Natural killer cell (primary cell): Measurements from ENCODE around the gene MED27. TPM values are rescaled to one million over a fixed set of nuclear protein-coding genes. Genes with fewer than 3 reads are reported as not detected.

ENCODE experiments used
- ATAC-seq, 3 donors: fragments of 150-1000 bp in 2 of 3; fragments of 200-7000 bp in 1 of 3; cut with Tn5 transposase; 1 replicate in 1 of 3; 2 replicates in 2 of 3; pipeline ENCODE4 v1.10.0; 2021; ENCODE audit warnings: mild to moderate bottlenecking in 2 of 3, moderate library complexity in 2 of 3
- DNase-seq, 2 donors: peaks; one replicate each; pipeline versions ENCODE4 v3.0.0 to v3.0.0-alpha.2; 2013 to 2021; ENCODE audit warnings: mixed read lengths in 1 of 2
- H3K27ac ChIP-seq: one replicate; pipeline ENCODE4 v1.5.1; 2013; ENCODE audit warnings: mild to moderate bottlenecking, low read length
- H3K27me3 ChIP-seq: one replicate; pipeline ENCODE4 v1.6.1; 2013; ENCODE audit warnings: low read length; ENCODE audit not compliant: control insufficient read depth, insufficient read depth
- H3K36me3 ChIP-seq: one replicate; pipeline ENCODE4 v1.6.1; 2013; ENCODE audit warnings: low read length; ENCODE audit not compliant: control insufficient read depth, insufficient read depth
- H3K4me1 ChIP-seq: one replicate; pipeline ENCODE4 v1.6.1; 2013; ENCODE audit warnings: low read length; ENCODE audit not compliant: control insufficient read depth, insufficient read depth
- H3K4me3 ChIP-seq: one replicate; pipeline ENCODE4 v1.5.1; 2013; ENCODE audit warnings: low read length
- H3K9me3 ChIP-seq: one replicate; pipeline ENCODE4 v1.6.1; 2013; ENCODE audit warnings: low read length; ENCODE audit not compliant: control insufficient read depth, insufficient read depth
- H3K27ac Mint-ChIP-seq, 2 donors: one replicate each; pipeline ENCODE4 v1.8.0; 2022; ENCODE audit warnings: mild to moderate bottlenecking in 2 of 2, mixed read lengths in 2 of 2, moderate library complexity in 1 of 2
- H3K27me3 Mint-ChIP-seq, 2 donors: one replicate each; pipeline ENCODE4 v1.8.0; 2022; ENCODE audit warnings: low read depth in 2 of 2, mixed read lengths in 2 of 2
- H3K36me3 Mint-ChIP-seq: one replicate; pipeline ENCODE4 v1.8.0; 2022; ENCODE audit warnings: mixed read lengths
- H3K4me1 Mint-ChIP-seq, 2 donors: one replicate each; pipeline ENCODE4 v1.8.0; 2022; ENCODE audit warnings: mixed read lengths in 2 of 2
- H3K4me3 Mint-ChIP-seq: one replicate; pipeline ENCODE4 v1.8.0; 2022; ENCODE audit warnings: mild to moderate bottlenecking, moderate library complexity, mixed read lengths
- H3K9me3 Mint-ChIP-seq, 2 donors: one replicate each; pipeline ENCODE4 v1.8.0; 2022; ENCODE audit warnings: mixed read lengths in 2 of 2
- WGBS: methylation state at CpG from one replicate; pipeline ENCODE4 v1.1.7; 2013; ENCODE audit warnings: missing lambda C conversion rate; ENCODE audit not compliant: insufficient coverage; 5-methylcytosine and 5-hydroxymethylcytosine counted together
- intact Hi-C: fragments of 100-400 bp; cut with micrococcal nuclease; formaldehyde crosslinking; loops from one replicate; pipeline ENCODE4 v1.14.2; 2022
- total RNA-seq, 4 donors: library from RNA; stranded (reverse); fragments of 120-200 nt in 1 of 4; gene quantifications; one replicate each; pipeline versions ENCODE4 v1.2.3 to v1.2.4, GENCODE V29; 2013 to 2022
- TF ChIP-seq, protein P1 (sequence below): fragments of 200-600 bp; IDR thresholded peaks from one replicate; pipeline ENCODE4 v1.8.0; 2022; ENCODE audit warnings: antibody characterized with exemption

The MED27 gene, protein sequence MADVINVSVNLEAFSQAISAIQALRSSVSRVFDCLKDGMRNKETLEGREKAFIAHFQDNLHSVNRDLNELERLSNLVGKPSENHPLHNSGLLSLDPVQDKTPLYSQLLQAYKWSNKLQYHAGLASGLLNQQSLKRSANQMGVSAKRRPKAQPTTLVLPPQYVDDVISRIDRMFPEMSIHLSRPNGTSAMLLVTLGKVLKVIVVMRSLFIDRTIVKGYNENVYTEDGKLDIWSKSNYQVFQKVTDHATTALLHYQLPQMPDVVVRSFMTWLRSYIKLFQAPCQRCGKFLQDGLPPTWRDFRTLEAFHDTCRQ
- 10 to 100 TPM; 24.4 to 27.3 (median 26.9) TPM for total RNA-seq
- total RNA-seq (2013): 22.2 TPM

DNA sequence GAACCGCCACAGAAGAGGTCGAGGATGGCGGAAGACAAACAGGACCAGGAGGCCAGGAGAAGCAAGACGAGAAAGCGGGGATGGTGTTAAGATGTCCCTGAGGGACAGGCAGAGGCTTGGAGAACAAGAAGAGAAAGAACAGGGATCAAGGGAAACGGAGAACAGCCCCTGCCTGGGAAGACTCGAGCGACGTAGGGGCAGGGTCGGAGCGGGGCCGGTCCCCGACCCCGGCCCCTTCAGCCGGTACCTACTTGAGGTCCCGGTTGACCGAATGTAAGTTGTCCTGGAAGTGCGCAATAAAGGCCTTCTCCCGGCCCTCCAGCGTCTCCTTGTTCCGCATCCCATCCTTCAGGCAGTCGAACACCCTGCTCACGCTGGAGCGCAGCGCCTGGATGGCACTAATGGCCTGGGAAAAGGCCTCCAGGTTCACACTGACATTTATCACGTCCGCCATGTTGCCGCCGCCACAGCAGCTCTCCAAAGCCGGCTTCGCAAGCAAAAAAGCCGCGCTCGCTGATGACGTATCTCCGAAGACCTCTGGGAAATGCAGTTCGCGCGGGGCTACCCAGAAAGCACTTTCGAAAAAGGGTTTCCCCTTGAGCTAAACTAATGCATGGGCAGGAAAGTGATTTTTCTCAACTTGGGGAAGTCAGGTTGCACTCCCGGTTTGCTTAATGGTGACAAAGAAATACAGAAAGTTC lies at the start of gene MED27:
Gene MED27, minus strand, starts transcription at position 477 of the 701 bp plus-strand sequence. Its CDS starts 23 bp downstream, at position 454.
- H3K4me3 Mint-ChIP-seq: peak within 1 kb of the TSS; percentile 98
- ATAC-seq (peak; percentile 96 to 98 (median 97)), DNase-seq (peak; percentile 93 to 97)
- peaks cover 6% of the 10 kb centered on the region for H3K36me3 Mint-ChIP-seq
- WGBS: under 1% methylated on average over 41 of the region's 41 CpGs
- H3K9me3 ChIP-seq: no peaks in the 10 kb centered on the region
- peak within 1 kb of the TSS; percentile 87 to 90 for H3K27ac Mint-ChIP-seq
- peaks cover 35% of the 10 kb centered on the region in 2 donors for H3K4me1 Mint-ChIP-seq
- intact Hi-C loops: loop anchor here (2.0 kb wide), 1 partner anchor 83 kb away; the partner anchor contains the start of gene NTNG2
- TF ChIP-seq, protein P1, sequence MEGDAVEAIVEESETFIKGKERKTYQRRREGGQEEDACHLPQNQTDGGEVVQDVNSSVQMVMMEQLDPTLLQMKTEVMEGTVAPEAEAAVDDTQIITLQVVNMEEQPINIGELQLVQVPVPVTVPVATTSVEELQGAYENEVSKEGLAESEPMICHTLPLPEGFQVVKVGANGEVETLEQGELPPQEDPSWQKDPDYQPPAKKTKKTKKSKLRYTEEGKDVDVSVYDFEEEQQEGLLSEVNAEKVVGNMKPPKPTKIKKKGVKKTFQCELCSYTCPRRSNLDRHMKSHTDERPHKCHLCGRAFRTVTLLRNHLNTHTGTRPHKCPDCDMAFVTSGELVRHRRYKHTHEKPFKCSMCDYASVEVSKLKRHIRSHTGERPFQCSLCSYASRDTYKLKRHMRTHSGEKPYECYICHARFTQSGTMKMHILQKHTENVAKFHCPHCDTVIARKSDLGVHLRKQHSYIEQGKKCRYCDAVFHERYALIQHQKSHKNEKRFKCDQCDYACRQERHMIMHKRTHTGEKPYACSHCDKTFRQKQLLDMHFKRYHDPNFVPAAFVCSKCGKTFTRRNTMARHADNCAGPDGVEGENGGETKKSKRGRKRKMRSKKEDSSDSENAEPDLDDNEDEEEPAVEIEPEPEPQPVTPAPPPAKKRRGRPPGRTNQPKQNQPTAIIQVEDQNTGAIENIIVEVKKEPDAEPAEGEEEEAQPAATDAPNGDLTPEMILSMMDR: no peak
- no peaks in the 10 kb centered on the region for H3K9me3 Mint-ChIP-seq
- peak within 1 kb of the TSS; percentile 60 for H3K27ac ChIP-seq
- H3K36me3 ChIP-seq: peaks cover 17% of the 10 kb centered on the region
- peaks cover 14% of the 10 kb centered on the region for H3K4me1 ChIP-seq
- peaks cover 3 to 9% of the 10 kb centered on the region in 2 donors for H3K27me3 Mint-ChIP-seq
- no peaks in the 10 kb centered on the region for H3K27me3 ChIP-seq
- H3K4me3 ChIP-seq: peak within 1 kb of the TSS; percentile 83

DNA sequence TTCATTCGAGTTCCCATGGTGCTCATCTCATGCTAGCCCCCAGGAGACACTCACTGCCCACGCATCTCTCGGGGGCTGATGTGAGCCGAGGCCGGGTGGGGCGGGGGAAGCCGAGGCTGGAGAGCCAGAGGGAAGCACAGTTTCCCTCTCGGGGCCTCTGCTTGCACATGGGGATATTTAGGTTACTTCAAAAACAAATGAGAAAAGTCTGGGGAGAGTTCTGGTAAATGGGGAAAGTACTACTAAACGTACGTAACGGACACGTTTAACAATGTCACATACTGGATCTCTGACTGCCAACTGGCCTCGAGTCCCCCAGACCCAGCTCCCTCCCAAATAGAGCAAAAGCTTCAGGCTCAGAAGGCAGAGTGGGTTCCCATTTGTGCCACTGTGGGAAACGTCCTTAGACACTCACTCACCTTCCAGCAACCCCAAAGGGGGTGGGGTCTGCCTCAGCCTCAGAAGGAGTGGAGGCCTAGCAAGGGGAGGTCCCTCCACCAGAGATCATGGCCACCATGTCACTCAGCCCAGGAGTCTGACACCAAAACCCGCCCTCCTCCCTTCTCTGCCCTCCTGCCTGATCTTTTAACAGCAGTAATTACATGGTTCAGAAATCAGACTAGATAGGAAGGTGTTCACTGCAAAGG lies 48.3 kb upstream of the MED27 start:
- WGBS: 77% methylated on average over 15 of the region's 15 CpGs
- no peak overlapping the region for H3K4me3 ChIP-seq
- H3K9me3 ChIP-seq: no peaks in the 10 kb centered on the region
- H3K4me3 Mint-ChIP-seq: no peak overlapping the region
- TF ChIP-seq, protein P1: no peak
- peaks cover 8 to 9% of the 10 kb centered on the region in 2 donors for H3K4me1 Mint-ChIP-seq
- H3K4me1 ChIP-seq: no peaks in the 10 kb centered on the region
- H3K27me3 ChIP-seq: peaks cover 13% of the 10 kb centered on the region
- H3K36me3 Mint-ChIP-seq: no peaks in the 10 kb centered on the region
- DNase-seq (no peak), ATAC-seq (no peak)
- no peak overlapping the region for H3K27ac ChIP-seq
- no peaks in the 10 kb centered on the region for H3K9me3 Mint-ChIP-seq
- peaks cover 44 to 57% of the 10 kb centered on the region in 2 donors for H3K27me3 Mint-ChIP-seq
- intact Hi-C loops: no loop called here
- no peaks in the 10 kb centered on the region for H3K36me3 ChIP-seq
- no peak overlapping the region for H3K27ac Mint-ChIP-seq

DNA sequence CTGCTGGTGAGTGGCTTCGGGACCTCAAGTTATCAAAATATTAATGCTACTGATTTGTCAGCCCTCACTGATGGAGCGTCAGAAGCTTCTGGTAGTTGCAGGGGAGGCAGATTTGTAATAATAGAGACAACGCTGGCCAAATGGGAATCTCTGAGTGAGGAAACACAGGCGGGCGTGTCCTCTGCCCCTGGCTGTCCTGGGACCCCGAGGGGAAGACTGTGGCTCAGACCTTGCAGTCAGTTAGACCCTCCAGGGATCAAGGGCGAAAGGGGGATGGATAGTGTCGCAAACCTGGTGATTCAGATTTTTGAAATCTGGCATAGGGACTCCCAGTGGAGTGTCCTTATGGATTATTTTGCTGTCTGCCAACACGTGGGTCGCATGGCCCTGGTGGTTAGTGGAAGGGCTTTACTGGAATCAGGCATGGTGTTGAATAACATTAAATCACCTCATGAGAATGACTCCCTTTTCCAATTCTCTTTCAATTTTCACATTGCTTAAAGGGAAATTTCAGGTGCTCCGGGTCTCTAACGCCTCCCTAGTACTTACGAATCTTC lies 47.1 kb upstream of the MED27 start:
- H3K27ac ChIP-seq: no peak overlapping the region
- Mint-ChIP-seq H3K9me3 (no peaks in the 10 kb centered on the region), H3K4me1 (peaks cover 8 to 9% of the 10 kb centered on the region in 2 donors), H3K27me3 (peaks cover 51 to 57% of the 10 kb centered on the region in 2 donors), H3K27ac (no peak overlapping the region), H3K4me3 (no peak overlapping the region), H3K36me3 (no peaks in the 10 kb centered on the region)
- intact Hi-C loops: no loop called here
- DNase-seq: no peak
- 66% methylated on average over 13 of the region's 13 CpGs for WGBS
- TF ChIP-seq, protein P1: no peak
- no peaks in the 10 kb centered on the region for H3K36me3 ChIP-seq
- no peaks in the 10 kb centered on the region for H3K4me1 ChIP-seq
- no peak for ATAC-seq
- H3K4me3 ChIP-seq: no peak overlapping the region
- peaks cover 12% of the 10 kb centered on the region for H3K27me3 ChIP-seq
- no peaks in the 10 kb centered on the region for H3K9me3 ChIP-seq
